Endothelial cell (in vitro differentiated cells): ENCODE measurements around the gene PHKB. TPM values are rescaled to one million over a fixed set of nuclear protein-coding genes. Genes with fewer than 3 reads are reported as not detected.

Experiments
- DNase-seq: peaks from one replicate; pipeline ENCODE4 v3.0.0; 2021; ENCODE audit warnings: low spot score
- H3K27ac Mint-ChIP-seq: one replicate; pipeline ENCODE4 v1.8.0; 2021; ENCODE audit warnings: mixed read lengths, inconsistent platforms; ENCODE audit not compliant: unreplicated experiment
- H3K27me3 Mint-ChIP-seq: one replicate; pipeline ENCODE4 v1.8.0; 2021; ENCODE audit warnings: mild to moderate bottlenecking, moderate library complexity, mixed read lengths, inconsistent platforms; ENCODE audit not compliant: unreplicated experiment
- H3K36me3 Mint-ChIP-seq: one replicate; pipeline ENCODE4 v1.8.0; 2021; ENCODE audit warnings: mild to moderate bottlenecking, low read depth, mixed read lengths, inconsistent platforms; ENCODE audit not compliant: unreplicated experiment
- H3K4me1 Mint-ChIP-seq: one replicate; pipeline ENCODE4 v1.8.0; 2021; ENCODE audit warnings: mild to moderate bottlenecking, mixed read lengths, inconsistent platforms; ENCODE audit not compliant: unreplicated experiment
- H3K4me3 Mint-ChIP-seq: one replicate; pipeline ENCODE4 v1.8.0; 2021; ENCODE audit warnings: mild to moderate bottlenecking, mixed read lengths, inconsistent platforms; ENCODE audit not compliant: unreplicated experiment
- H3K9me3 Mint-ChIP-seq: one replicate; pipeline ENCODE4 v1.8.0; 2021; ENCODE audit warnings: mixed read lengths, inconsistent platforms; ENCODE audit not compliant: unreplicated experiment
- CTCF ChIP-seq: fragments of 200-600 bp; sonication (generic); IDR thresholded peaks from one replicate; pipeline ENCODE4 v1.5.0; 2021; ENCODE audit warnings: antibody characterized with exemption; ENCODE audit not compliant: unreplicated experiment
- total RNA-seq: library from RNA; stranded (reverse); fragmentation: NEBNext Ultra II Directional; extraction: Animal tissue kit (Norgen Biotek cat#: 25700); gene quantifications from one replicate; pipeline ENCODE4 v1.2.1, GENCODE V29; 2021; ENCODE audit not compliant: unreplicated experiment

Gene PHKB
- total RNA-seq, 1 donor from 2014 or later, result 125 TPM

- H3K27me3 Mint-ChIP-seq, result no peaks in the 10 kb centered on the region
- H3K4me1 Mint-ChIP-seq, result peaks cover 8% of the 10 kb centered on the region
- no peak overlapping the region for H3K4me3 Mint-ChIP-seq
- H3K36me3 Mint-ChIP-seq, result no peaks in the 10 kb centered on the region
- H3K27ac Mint-ChIP-seq, result no peak overlapping the region
- TF ChIP-seq CTCF, result no peak
- H3K9me3 Mint-ChIP-seq, result no peaks in the 10 kb centered on the region
- DNase-seq, result no peak
Measured at GRCh38 chr16:47727131-47727530, 266.0 kb downstream of the PHKB start.

- Mint-ChIP-seq H3K9me3 (no peaks in the 10 kb centered on the region), H3K27ac (no peak overlapping the region), H3K4me3 (no peak overlapping the region), H3K4me1 (peaks cover 8% of the 10 kb centered on the region), H3K36me3 (no peaks in the 10 kb centered on the region), H3K27me3 (no peaks in the 10 kb centered on the region)
- TF ChIP-seq CTCF, result no peak
- no peak for DNase-seq
Measured at GRCh38 chr16:47728205-47728604, 267.1 kb downstream of the PHKB start.

DNA sequence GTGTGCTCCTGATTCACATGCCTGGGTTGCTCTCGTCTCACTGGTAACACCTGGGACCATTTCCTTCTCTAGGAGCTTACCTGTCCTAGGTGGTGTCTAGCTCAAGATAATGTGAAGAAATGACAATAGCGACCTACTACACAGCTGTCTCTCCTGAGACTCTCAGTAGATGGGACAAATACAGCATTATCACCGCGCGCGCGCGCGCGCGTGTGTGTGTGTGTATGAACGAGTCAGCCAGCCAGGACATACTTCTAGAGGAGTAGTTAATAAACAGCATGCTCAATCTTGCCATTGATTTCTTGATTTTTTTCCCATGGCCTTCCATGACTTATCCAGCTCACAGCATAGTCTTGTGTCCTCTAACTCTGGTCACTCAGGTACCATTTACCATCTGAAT, 268.6 kb downstream of the PHKB start:
- peaks cover 8% of the 10 kb centered on the region for H3K4me1 Mint-ChIP-seq
- no peak overlapping the region for H3K4me3 Mint-ChIP-seq
- no peak overlapping the region for H3K27ac Mint-ChIP-seq
- no peaks in the 10 kb centered on the region for H3K9me3 Mint-ChIP-seq
- no peak for DNase-seq
- peaks cover 1% of the 10 kb centered on the region for H3K27me3 Mint-ChIP-seq
- TF ChIP-seq CTCF, result no peak
- no peaks in the 10 kb centered on the region for H3K36me3 Mint-ChIP-seq

DNA sequence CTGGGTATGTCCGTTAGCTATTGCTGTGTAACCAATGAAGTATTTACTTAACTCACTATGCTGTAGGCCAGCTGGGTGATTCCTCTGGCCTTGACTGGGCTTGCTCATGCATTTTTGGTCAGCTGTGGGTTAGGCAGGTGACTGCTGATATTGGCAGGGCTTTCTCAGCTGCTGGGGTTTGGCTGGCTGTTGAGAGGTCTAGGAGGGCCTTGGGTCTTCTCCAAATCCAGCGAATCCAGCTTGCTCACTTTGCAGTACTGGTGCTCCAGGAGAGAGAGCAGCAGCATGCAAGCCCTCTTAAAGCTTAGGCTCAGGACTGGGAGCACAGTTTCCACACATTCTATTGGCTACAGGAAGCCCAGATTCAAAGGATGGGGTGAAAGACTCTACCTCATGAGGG, 270.1 kb downstream of the PHKB start:
- Mint-ChIP-seq H3K27me3 (peaks cover 1% of the 10 kb centered on the region), H3K9me3 (no peaks in the 10 kb centered on the region), H3K36me3 (no peaks in the 10 kb centered on the region), H3K4me1 (peaks cover 8% of the 10 kb centered on the region), H3K4me3 (no peak overlapping the region), H3K27ac (no peak overlapping the region)
- no peak for TF ChIP-seq CTCF
- DNase-seq, result no peak

DNA sequence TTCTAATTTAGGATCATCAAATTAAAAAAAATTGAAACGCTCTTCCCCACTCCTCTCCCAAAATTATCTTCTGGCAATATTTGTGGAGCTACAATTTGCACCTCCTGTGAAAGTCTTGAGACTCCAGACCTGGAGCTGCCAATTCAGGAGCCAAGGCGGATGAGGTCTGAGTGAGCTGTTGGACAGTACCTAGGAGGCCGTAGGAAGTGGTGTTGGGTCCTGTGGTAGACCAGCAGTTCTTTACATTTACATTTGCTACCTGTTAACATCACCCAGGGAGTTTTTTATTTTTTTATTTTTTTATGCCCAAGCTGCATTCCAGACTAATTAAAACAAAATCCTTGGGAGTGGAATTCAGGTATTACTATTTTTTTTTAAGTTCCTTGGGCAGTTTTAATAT, 271.0 kb downstream of the PHKB start:
- Mint-ChIP-seq H3K4me3 (no peak overlapping the region), H3K4me1 (peaks cover 8% of the 10 kb centered on the region), H3K9me3 (no peaks in the 10 kb centered on the region), H3K36me3 (no peaks in the 10 kb centered on the region), H3K27me3 (peaks cover 1% of the 10 kb centered on the region), H3K27ac (no peak overlapping the region)
- no peak for TF ChIP-seq CTCF
- no peak for DNase-seq
